ENCODE measurements around the gene TGFBR2. TPM values are rescaled to one million over a fixed set of nuclear protein-coding genes. Genes with fewer than 3 reads are reported as not detected.
A peak's percentile ranks its signal among the peaks of the same experiment; 100 is the strongest.

TGFBR2 gene
- total RNA-seq, 4 donors from 2014 or later, result 338 to 406 (median 350) TPM

GRCh38 chr3:30688776-30689641 lies 82.6 kb downstream of the TGFBR2 start:
- no peaks in the 10 kb centered on the region for H3K9me3 ChIP-seq
- peaks cover 0 to 32% (median 0%) of the 10 kb centered on the region in 3 donors for H3K36me3 ChIP-seq
- peak in 1 of 2 donors; percentile 68 for TF ChIP-seq EP300 (IDR thresholded peaks at IDR 0.05)
- TF ChIP-seq POLR2A (IDR thresholded peaks at IDR 0.05), result no peak
- no peak overlapping the region for H3K4me3 ChIP-seq
- H3K4me1 ChIP-seq, result peaks cover 9 to 100% (median 76%) of the 10 kb centered on the region in 4 donors
- no peaks in the 10 kb centered on the region for H3K27me3 ChIP-seq
- H3K27ac ChIP-seq, result peak overlapping the region; percentile 71 to 93 (median 83)
- 21 to 28% methylated on average over 10 of the region's 10 CpGs for WGBS, 2 donors
- DNase-seq (ENCODE audit: low spot score in 2 of 2), result no peak

- Histone ChIP-seq H3K4me1 (peaks cover 9 to 100% (median 65%) of the 10 kb centered on the region in 4 donors), H3K4me3 (no peak overlapping the region), H3K27me3 (no peaks in the 10 kb centered on the region), H3K36me3 (peaks cover 0 to 42% (median 0%) of the 10 kb centered on the region in 3 donors), H3K9me3 (no peaks in the 10 kb centered on the region), H3K27ac (peak overlapping the region; percentile 71 to 93 (median 83))
- WGBS, 2 donors, result 35 to 56% methylated on average over 2 of the region's 2 CpGs
- TF ChIP-seq POLR2A (IDR thresholded peaks at IDR 0.05), result no peak
- no peak for TF ChIP-seq CTCF (IDR thresholded peaks at IDR 0.05)
- TF ChIP-seq EP300 (IDR thresholded peaks at IDR 0.05), result no peak
- DNase-seq (ENCODE audit: low spot score in 2 of 2), result no peak
Observed at GRCh38 chr3:30690199-30690598, 83.8 kb downstream of the TGFBR2 start.

GRCh38 chr3:30691249-30691880 lies 85.0 kb downstream of the TGFBR2 start:
- H3K4me3 ChIP-seq, result no peak overlapping the region
- peaks cover 9 to 99% (median 59%) of the 10 kb centered on the region in 4 donors for H3K4me1 ChIP-seq
- H3K27ac ChIP-seq, result peak overlapping the region; percentile 37 to 93 (median 80)
- DNase-seq (ENCODE audit: low spot score in 2 of 2), result no peak
- 31 to 33% methylated on average over 8 to 10 of the region's 10 CpGs for WGBS, 2 donors
- TF ChIP-seq EP300 (IDR thresholded peaks at IDR 0.05) (peak in 1 of 2 donors; percentile 11), CTCF (IDR thresholded peaks at IDR 0.05) (no peak)
- no peaks in the 10 kb centered on the region for H3K27me3 ChIP-seq
- peaks cover 0 to 43% (median 0%) of the 10 kb centered on the region in 3 donors for H3K36me3 ChIP-seq
- H3K9me3 ChIP-seq, result no peaks in the 10 kb centered on the region

GRCh38 chr3:30691944-30692343 lies 85.5 kb downstream of the TGFBR2 start:
- DNase-seq (ENCODE audit: low spot score in 2 of 2), result no peak
- TF ChIP-seq POLR2A (IDR thresholded peaks at IDR 0.05), result no peak
- TF ChIP-seq EP300 (IDR thresholded peaks at IDR 0.05), result peak in 1 of 2 donors; percentile 45
- no peak for TF ChIP-seq CTCF (IDR thresholded peaks at IDR 0.05)
- Histone ChIP-seq H3K27ac (peak overlapping the region; percentile 37 to 93 (median 80)), H3K4me1 (peaks cover 9 to 99% (median 56%) of the 10 kb centered on the region in 4 donors), H3K27me3 (no peaks in the 10 kb centered on the region), H3K36me3 (peaks cover 0 to 43% (median 0%) of the 10 kb centered on the region in 3 donors), H3K4me3 (no peak overlapping the region), H3K9me3 (no peaks in the 10 kb centered on the region)
- 60 to 79% methylated on average over 1 of the region's 1 CpG for WGBS, 2 donors

- H3K9me3 ChIP-seq, result no peaks in the 10 kb centered on the region
- peak overlapping the region; percentile 34 to 93 (median 80) for H3K27ac ChIP-seq
- TF ChIP-seq EP300 (IDR thresholded peaks at IDR 0.05), result no peak
- TF ChIP-seq POLR2A (IDR thresholded peaks at IDR 0.05), result no peak
- H3K4me3 ChIP-seq, result no peak overlapping the region
- no peaks in the 10 kb centered on the region for H3K27me3 ChIP-seq
- DNase-seq (ENCODE audit: low spot score in 2 of 2), result no peak
- peaks cover 9 to 95% (median 51%) of the 10 kb centered on the region in 4 donors for H3K4me1 ChIP-seq
- H3K36me3 ChIP-seq, result peaks cover 0 to 43% (median 0%) of the 10 kb centered on the region in 3 donors
- WGBS, 2 donors, result 58 to 61% methylated on average over 3 of the region's 3 CpGs
Observed at GRCh38 chr3:30692498-30693130, 86.2 kb downstream of the TGFBR2 start.
